CD4-positive, alpha-beta T cell treated with Interferon gamma for 1 hour (primary cell): ENCODE measurements around the gene CXCR5.
A peak's percentile ranks its signal among the peaks of the same experiment; 100 is the strongest.

ENCODE experiments used
- DNase-seq: peaks from one replicate; pipeline ENCODE4 v3.0.0-alpha.2; 2020

Gene CXCR5

DNA sequence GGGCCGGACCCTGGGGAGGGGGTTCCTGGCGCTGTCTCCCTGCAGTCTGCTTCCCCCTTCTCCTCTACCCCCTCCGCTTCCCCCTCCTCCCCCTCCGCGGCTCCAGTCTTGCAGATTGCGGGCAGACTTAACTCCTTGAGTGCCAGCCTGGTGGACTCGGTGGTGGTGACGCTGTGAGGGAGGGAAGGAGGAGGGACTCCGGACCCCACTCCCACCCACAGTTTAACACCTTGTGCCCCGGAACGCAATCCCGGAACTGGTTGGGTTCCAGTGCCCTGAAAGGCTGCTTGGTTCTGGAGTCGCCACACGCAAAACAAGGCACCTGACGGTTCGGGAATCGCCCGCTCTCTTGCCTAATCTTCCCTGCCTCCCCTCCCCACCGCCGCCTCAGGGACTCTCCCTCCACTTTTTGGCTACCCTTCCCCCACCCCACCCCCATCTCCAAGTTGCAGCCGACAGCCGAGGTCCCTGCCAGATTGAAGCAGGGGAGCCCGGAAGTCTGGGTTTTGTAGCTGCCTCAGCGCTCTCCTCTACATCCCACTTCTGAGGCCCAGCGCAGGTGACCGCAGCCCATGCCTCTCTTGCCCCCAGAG, 45.9 kb downstream of the CXCR5 start:
- peak; percentile 85 for DNase-seq

DNA sequence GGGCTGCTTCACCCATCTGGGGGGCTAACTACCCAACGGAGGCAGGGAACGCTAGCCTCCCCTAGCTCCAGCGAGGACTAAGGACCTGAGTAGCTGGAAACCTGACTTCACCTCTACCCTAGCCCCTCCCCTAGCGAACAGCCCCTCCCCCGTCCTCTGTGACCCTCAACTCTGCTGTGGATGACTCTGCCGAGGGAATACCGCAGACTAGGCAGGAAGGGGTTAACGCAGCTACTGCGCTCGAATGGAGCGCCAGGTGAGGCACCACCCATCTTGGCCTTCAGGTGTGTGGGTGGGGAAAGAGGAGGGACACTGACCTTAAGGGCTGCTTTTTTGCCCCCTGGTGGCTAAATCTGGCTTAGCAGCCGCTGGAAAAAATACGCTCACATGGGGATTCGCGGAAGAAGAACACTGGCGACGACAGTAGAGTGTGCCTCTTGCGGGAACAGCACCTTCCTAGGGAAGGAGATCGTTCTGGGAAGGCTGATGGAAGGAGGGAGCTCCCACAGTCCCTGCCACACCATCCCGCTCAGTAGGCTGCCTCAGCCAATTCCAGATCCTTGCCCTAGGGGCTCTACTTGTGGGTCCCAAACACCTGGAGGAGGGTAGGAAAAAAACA, 46.5 kb downstream of the CXCR5 start:
- DNase-seq, result peak; percentile 85

DNA sequence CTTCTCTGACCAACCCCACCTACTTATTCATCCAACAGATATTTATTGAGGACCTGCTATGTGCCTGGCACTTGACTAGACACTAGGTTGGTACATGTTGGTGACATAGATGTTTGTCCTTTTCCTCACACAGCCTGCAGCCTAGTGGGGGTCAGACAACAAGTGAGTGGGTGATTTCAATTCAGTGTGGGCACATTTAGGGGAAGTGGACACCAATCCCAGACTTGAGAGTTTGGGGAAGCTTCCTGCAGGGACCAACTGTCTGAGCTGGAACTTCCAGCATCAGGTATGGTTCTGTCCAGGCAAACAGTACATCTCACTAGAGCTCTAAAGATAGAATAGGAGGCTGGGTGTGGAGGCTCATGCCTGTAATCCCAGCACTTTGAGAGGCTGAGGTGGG, 47.9 kb downstream of the CXCR5 start:
- no peak for DNase-seq

DNA sequence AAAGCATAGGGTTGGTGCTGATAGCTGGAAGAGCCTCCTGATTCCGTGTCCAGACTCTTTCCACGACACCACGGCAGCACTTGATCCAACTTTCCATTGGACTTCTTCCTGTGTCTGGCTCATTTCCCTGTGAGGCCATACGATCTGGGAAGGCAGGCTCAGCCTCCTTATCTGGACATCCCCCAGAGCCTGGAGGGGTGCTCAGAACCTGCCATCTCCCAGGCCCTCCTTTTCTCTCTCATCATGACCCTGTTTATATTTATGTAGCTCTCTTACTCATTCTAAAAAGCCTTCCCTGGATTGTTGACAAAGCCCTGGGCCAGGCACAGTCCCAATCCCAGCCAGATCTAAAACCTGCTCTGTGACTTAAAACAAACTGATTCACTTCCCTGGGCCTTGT, 49.8 kb downstream of the CXCR5 start:
- DNase-seq, result no peak

DNA sequence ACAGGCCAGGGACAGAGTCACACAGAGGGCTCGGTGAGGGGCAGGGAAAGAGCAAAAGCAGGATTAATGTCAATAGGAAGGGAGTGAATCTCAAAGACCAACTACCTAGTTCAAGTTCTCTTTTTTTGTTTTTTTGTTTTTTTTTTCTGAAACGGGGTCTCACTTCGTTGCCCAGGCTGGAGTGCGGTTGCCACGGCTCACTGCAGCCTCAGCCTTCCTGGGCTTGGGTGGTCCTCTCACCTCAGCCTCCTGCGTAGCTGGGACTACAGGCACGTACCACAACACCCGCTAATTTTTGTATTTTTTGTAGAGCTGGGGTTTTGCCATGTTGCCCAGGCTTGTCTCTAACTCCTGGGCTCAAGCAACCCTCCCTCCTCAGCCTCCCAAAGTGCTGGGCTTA, 51.7 kb downstream of the CXCR5 start:
- DNase-seq, result peak; percentile 13

DNA sequence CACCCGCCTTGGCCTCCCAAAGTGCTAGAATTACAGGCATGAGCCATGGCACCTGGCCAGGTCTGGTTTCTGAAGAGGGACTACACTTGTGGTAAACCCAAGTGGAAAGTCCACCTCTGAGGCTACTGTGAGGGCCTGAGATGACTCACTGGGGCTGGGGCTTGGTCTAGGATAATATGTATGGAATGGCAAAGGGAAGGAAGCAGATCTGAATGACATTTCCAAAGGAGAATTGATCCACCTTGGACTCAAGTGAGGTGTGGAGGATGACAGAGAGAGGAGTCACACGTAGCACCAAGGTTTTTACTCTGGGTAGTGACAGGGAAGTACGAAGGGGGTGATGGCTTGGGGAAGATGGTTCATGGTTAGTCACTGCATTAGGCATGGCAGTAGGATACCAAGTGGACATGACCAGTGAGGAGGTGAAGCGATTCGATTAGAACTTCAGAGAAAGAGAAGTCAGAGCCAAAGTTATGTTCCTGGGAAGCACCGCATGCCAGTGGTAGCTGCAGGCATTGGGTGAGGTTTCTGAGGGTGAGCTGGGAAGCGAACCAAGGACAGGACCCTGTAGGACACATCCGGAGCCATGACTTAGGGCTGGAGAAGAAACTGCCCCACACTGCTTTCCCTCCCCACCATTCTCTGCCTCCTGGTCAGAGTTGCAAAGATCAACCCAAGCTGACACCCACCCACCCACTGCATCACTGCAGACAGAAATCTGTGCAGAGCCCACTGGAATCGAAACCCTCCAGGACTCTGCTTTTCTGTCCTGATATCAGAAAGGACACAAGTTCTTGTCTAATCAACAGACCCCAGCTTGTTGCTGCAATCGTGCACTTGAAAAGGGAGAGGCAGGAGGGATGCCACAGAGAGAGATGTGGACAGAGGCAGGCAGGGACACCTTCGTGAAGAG, 55.1 kb downstream of the CXCR5 start:
- no peak for DNase-seq

DNA sequence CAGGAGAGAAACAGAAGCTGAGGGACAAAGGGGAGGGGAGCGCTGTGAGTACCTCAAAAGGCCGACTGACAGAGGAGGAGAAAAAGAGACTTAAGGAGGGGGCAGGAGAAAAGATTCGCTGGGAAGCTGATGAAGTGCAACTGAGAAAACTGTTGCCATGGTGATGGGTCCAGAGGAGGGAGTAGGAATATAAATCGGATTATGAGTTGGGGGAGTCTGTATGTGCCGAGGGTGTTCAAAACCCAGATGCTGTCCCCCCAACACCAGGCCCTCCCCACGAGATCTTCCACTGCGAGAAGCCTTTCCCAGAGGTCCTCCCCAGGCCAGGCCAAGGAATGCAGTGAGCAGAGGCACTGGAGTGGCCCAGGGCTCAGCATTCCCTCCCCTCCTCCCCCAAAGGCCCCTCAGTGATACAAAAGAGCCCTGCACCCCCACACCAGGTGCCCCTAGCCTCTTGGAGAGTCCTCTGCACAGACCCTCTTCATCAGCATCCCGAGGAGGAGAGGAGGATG, 55.8 kb downstream of the CXCR5 start:
- no peak for DNase-seq

DNA sequence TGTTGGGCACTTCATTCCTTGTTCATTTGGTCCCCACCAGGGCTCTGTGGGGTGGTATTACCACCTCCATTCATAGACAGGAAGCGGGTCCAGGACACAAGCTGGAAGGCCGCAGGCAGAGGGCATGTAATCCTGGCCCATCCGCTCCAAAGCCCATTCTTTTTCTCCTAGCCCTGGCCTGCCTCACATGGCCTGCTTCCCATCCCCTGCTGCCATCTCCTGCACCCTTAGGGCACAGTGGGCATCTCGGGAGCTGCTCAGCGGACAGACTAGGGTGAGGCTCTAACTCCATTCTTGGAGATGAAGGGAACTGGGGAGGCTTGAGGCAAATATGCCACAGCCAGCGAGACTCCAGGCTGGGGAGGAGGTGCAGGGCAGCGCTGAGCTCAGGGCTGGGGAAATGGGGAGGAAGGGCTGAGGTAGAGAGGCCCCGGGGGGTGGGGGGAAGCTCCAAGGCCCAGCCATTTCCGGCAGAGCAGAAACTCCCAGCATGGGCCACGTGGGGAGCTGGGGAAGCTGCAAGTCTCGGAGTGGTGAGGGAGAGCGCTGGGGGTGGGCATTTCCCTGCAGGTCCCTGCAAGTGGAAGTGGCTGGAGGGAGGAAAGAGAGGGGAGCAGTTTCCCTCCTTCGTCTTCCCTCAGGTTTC, 56.4 kb downstream of the CXCR5 start:
- peak; percentile 29 for DNase-seq

DNA sequence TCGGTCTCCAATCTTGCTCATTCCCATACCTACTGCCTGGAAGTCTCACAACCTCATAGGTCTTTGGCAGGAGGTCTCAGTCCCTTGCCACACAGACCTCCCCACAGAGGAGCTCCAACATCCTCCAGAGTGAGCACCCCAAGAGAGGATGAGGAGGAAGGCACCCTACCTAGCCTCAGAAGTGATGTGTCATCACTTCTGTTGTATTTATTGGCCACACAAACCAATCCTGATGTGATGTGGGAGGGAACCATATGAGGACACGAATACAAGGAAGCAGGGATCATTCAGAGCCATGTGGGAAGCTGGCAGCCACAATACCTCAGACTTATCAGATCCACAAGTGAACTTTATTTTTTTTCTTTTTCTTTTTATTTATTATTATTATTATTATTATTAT, 63.4 kb downstream of the CXCR5 start:
- DNase-seq, result no peak
